Gastroesophageal sphincter (tissue), 4 donors: Measurements from ENCODE around the gene MRGPRX3. TPM values are rescaled to one million over a fixed set of nuclear protein-coding genes. Genes with fewer than 3 reads are reported as not detected.

ENCODE experiments used
- ATAC-seq: fragments of 150-250 bp; one replicate; pipeline ENCODE4 v1.9.1; 2016; ENCODE audit warnings: mild to moderate bottlenecking, moderate library complexity
- H3K27ac ChIP-seq, 4 donors: fragments of 200-600 bp; sonication (generic) in 3 of 4; 1 replicate in 3 of 4; 2 replicates in 1 of 4; pipeline ENCODE4 v1.5.1; 2016 to 2019
- H3K27me3 ChIP-seq: fragments of 200-600 bp; sonication (generic); one replicate; pipeline ENCODE4 v1.5.1; 2019
- H3K36me3 ChIP-seq, 2 donors: fragments of 200-600 bp; sonication (generic); one replicate each; pipeline ENCODE4 v1.5.1; 2019; ENCODE audit warnings: control low read depth in 1 of 2
- H3K4me1 ChIP-seq, 3 donors: fragments of 200-600 bp; sonication (generic); 1 replicate in 2 of 3; 2 replicates in 1 of 3; pipeline ENCODE4 v1.5.1; 2016 to 2019; ENCODE audit warnings: control low read depth in 2 of 3
- H3K4me3 ChIP-seq, 2 donors: fragments of 200-600 bp; sonication (generic); one replicate each; pipeline ENCODE4 v1.5.1; 2019; ENCODE audit warnings: mild to moderate bottlenecking in 1 of 2, moderate library complexity in 1 of 2
- H3K9me3 ChIP-seq, 3 donors: fragments of 200-600 bp; sonication (generic); one replicate each; pipeline ENCODE4 v1.5.1; 2017 to 2019; ENCODE audit warnings: control low read depth in 2 of 3
- CTCF ChIP-seq, 4 experiments: fragments of 200-600 bp in 2 of 4; fragments of 450-650 bp in 2 of 4; sonication (generic) in 1 of 4; IDR thresholded peaks; one replicate each; pipeline ENCODE4 v1.5.1; 2017 to 2019; ENCODE audit warnings: antibody characterized with exemption in 4 of 4, mild to moderate bottlenecking in 2 of 4, moderate library complexity in 2 of 4
- EP300 ChIP-seq: sonication (generic); formaldehyde crosslinking; IDR thresholded peaks from one replicate; pipeline ENCODE4 v1.6.1; 2017; ENCODE audit warnings: antibody characterized with exemption, mild to moderate bottlenecking
- POLR2A ChIP-seq, 2 donors: fragments of 450-650 bp; IDR thresholded peaks; one replicate each; pipeline ENCODE4 v1.6.1; 2017; ENCODE audit warnings: antibody characterized with exemption in 2 of 2, mild to moderate bottlenecking in 2 of 2, moderate library complexity in 1 of 2
- POLR2AphosphoS5 ChIP-seq: sonication (generic); formaldehyde crosslinking; IDR thresholded peaks from one replicate; pipeline ENCODE4 v1.6.1; 2017; ENCODE audit warnings: antibody characterized with exemption
- WGBS, 2 donors: methylation state at CpG; one replicate each; pipeline ENCODE4 v1.1.5; 2018; ENCODE audit warnings: low coverage in 1 of 2; 5-methylcytosine and 5-hydroxymethylcytosine counted together
- total RNA-seq, 4 donors: library from RNA; depleted of rRNA; stranded (reverse); fragments of >200 nt; gene quantifications; one replicate each; pipeline ENCODE4 v1.1.0, GENCODE V29; 2016

The MRGPRX3 gene
- under 1 TPM in 1 of 4 donors, not detected in 3; 0.31 TPM for total RNA-seq

GRCh38 chr11:18132341-18132740 lies at the start of gene MRGPRX3:
Gene MRGPRX3 (plus strand): TSS chr11:18132571. CDS start chr11:18137203, 4,632 bp downstream.
- Histone ChIP-seq H3K27me3 (peaks cover 14% of the 10 kb centered on the region), H3K36me3 (no peaks in the 10 kb centered on the region), H3K9me3 (peaks cover 0 to 7% (median 0%) of the 10 kb centered on the region in 3 donors), H3K4me1 (no peaks in the 10 kb centered on the region), H3K4me3 (no peak within 1 kb of the TSS), H3K27ac (no peak within 1 kb of the TSS)
- 69 to 75% methylated on average over 2 to 3 of the region's 3 CpGs for WGBS, 2 donors
- no peak for TF ChIP-seq CTCF (IDR thresholded peaks at IDR 0.05)
- TF ChIP-seq EP300 = no peak
- no peak for TF ChIP-seq POLR2A (IDR thresholded peaks at IDR 0.05)
- TF ChIP-seq POLR2AphosphoS5 = no peak
- ATAC-seq = no peak

GRCh38 chr11:18088366-18088765 lies 44.0 kb upstream of the MRGPRX3 start:
- TF ChIP-seq CTCF (IDR thresholded peaks at IDR 0.05) (no peak), POLR2A (IDR thresholded peaks at IDR 0.05) (no peak), EP300 (no peak), POLR2AphosphoS5 (no peak)
- Histone ChIP-seq H3K4me1 (no peaks in the 10 kb centered on the region), H3K36me3 (peaks cover 5 to 92% of the 10 kb centered on the region in 2 donors), H3K27me3 (no peaks in the 10 kb centered on the region), H3K27ac (no peak overlapping the region), H3K4me3 (no peak overlapping the region), H3K9me3 (no peaks in the 10 kb centered on the region)
- 84 to 85% methylated on average over 2 of the region's 2 CpGs for WGBS, 2 donors
- ATAC-seq = no peak

- peaks cover 5 to 93% of the 10 kb centered on the region in 2 donors for H3K36me3 ChIP-seq
- no peak overlapping the region for H3K4me3 ChIP-seq
- no peaks in the 10 kb centered on the region for H3K9me3 ChIP-seq
- no peak overlapping the region for H3K27ac ChIP-seq
- H3K27me3 ChIP-seq = no peaks in the 10 kb centered on the region
- ATAC-seq = no peak
- 78 to 81% methylated on average over 3 of the region's 3 CpGs for WGBS, 2 donors
- no peaks in the 10 kb centered on the region for H3K4me1 ChIP-seq
- no peak for TF ChIP-seq POLR2A (IDR thresholded peaks at IDR 0.05)
- TF ChIP-seq CTCF (IDR thresholded peaks at IDR 0.05) = no peak
- no peak for TF ChIP-seq EP300
- TF ChIP-seq POLR2AphosphoS5 = no peak
Measured at GRCh38 chr11:18088966-18089365, 43.4 kb upstream of the MRGPRX3 start.

- no peak for TF ChIP-seq POLR2AphosphoS5
- no peak for TF ChIP-seq CTCF (IDR thresholded peaks at IDR 0.05)
- no peak for TF ChIP-seq EP300
- no peak for TF ChIP-seq POLR2A (IDR thresholded peaks at IDR 0.05)
- Histone ChIP-seq H3K9me3 (no peaks in the 10 kb centered on the region), H3K4me3 (no peak overlapping the region), H3K36me3 (peaks cover 13 to 93% of the 10 kb centered on the region in 2 donors), H3K4me1 (no peaks in the 10 kb centered on the region), H3K27ac (no peak overlapping the region), H3K27me3 (no peaks in the 10 kb centered on the region)
- ATAC-seq = no peak
- whole genome bisulfite sequencing, 2 donors = 81 to 92% methylated on average over 2 of the region's 2 CpGs
Measured at GRCh38 chr11:18091731-18092130, 40.6 kb upstream of the MRGPRX3 start.

GRCh38 chr11:18093959-18094358 lies 38.4 kb upstream of the MRGPRX3 start:
- no peaks in the 10 kb centered on the region for H3K9me3 ChIP-seq
- ATAC-seq = no peak
- H3K27me3 ChIP-seq = no peaks in the 10 kb centered on the region
- no peak overlapping the region for H3K27ac ChIP-seq
- peaks cover 9 to 86% of the 10 kb centered on the region in 2 donors for H3K36me3 ChIP-seq
- no peak for TF ChIP-seq POLR2A (IDR thresholded peaks at IDR 0.05)
- TF ChIP-seq EP300 = no peak
- TF ChIP-seq CTCF (IDR thresholded peaks at IDR 0.05) = no peak
- TF ChIP-seq POLR2AphosphoS5 = no peak
- no peak overlapping the region for H3K4me3 ChIP-seq
- no peaks in the 10 kb centered on the region for H3K4me1 ChIP-seq
